Upper lobe of right lung (tissue), 1 donor: ENCODE measurements around the gene ACBD6. TPM values are rescaled to one million over a fixed set of nuclear protein-coding genes. Genes with fewer than 3 reads are reported as not detected.

ENCODE experiments used
- ATAC-seq: fragments of 200-7000 bp; cut with Tn5 transposase; one replicate; pipeline ENCODE4 v1.9.1; 2020; ENCODE audit warnings: mild to moderate bottlenecking, moderate library complexity
- DNase-seq: peaks from one replicate; pipeline ENCODE4 v3.0.0-alpha.2; 2020
- H3K27ac ChIP-seq: fragments of 200-600 bp; one replicate; pipeline ENCODE4 v1.8.0; 2022
- H3K27me3 ChIP-seq: fragments of 200-600 bp; one replicate; pipeline ENCODE4 v1.8.0; 2022; ENCODE audit warnings: mild to moderate bottlenecking
- H3K36me3 ChIP-seq: fragments of 200-600 bp; one replicate; pipeline ENCODE4 v1.8.0; 2022
- H3K4me1 ChIP-seq: fragments of 200-600 bp; one replicate; pipeline ENCODE4 v1.8.0; 2022
- H3K4me3 ChIP-seq: fragments of 200-600 bp; one replicate; pipeline ENCODE4 v1.8.0; 2022; ENCODE audit warnings: mild to moderate bottlenecking
- H3K9me3 ChIP-seq: fragments of 200-600 bp; one replicate; pipeline ENCODE4 v1.8.0; 2022
- CTCF ChIP-seq: fragments of 200-600 bp; IDR thresholded peaks from one replicate; pipeline ENCODE4 v1.8.0; 2022; ENCODE audit warnings: antibody characterized with exemption
- intact Hi-C: fragments of 100-400 bp; cut with DNase I; formaldehyde crosslinking; loops from one replicate; pipeline ENCODE4 v1.11.0; 2022
- total RNA-seq: library from RNA; stranded (reverse); fragmentation: NEBNext Ultra II Directional; extraction: Animal tissue kit (Norgen Biotek cat#: 25700); gene quantifications from one replicate; pipeline ENCODE4 v1.2.1, GENCODE V29; 2021
- donor health status: DM: no; HTN: yes; CAD: no; lungs with severe emphysema.

The ACBD6 gene
- total RNA-seq, 1 donor from 2014 or later, result 33.6 TPM

- Histone ChIP-seq H3K4me1 (no peaks in the 10 kb centered on the region), H3K9me3 (no peaks in the 10 kb centered on the region), H3K4me3 (no peak overlapping the region), H3K27me3 (peaks cover 49% of the 10 kb centered on the region), H3K27ac (no peak overlapping the region), H3K36me3 (no peaks in the 10 kb centered on the region)
- no peak for TF ChIP-seq CTCF
- ATAC-seq, result no peak
- no peak for DNase-seq
- intact Hi-C loops, result loop anchor here (10.0 kb wide), 1 partner anchor 205 kb away; no protein-coding TSS in a partner anchor
Observed at GRCh38 chr1:180259431-180260338, 242.7 kb downstream of the ACBD6 start.

- intact Hi-C loops, result loop anchor here (10.0 kb wide), 1 partner anchor 206 kb away; no protein-coding TSS in a partner anchor
- Histone ChIP-seq H3K4me1 (no peaks in the 10 kb centered on the region), H3K4me3 (no peak overlapping the region), H3K27me3 (peaks cover 57% of the 10 kb centered on the region), H3K36me3 (no peaks in the 10 kb centered on the region), H3K9me3 (no peaks in the 10 kb centered on the region), H3K27ac (no peak overlapping the region)
- ATAC-seq (no peak), DNase-seq (no peak)
- no peak for TF ChIP-seq CTCF
Observed at GRCh38 chr1:180258935-180259334, 243.4 kb downstream of the ACBD6 start.

GRCh38 chr1:180258290-180258689 is 244.1 kb downstream of the ACBD6 start:
- DNase-seq (no peak), ATAC-seq (no peak)
- no peaks in the 10 kb centered on the region for H3K36me3 ChIP-seq
- peaks cover 62% of the 10 kb centered on the region for H3K27me3 ChIP-seq
- H3K9me3 ChIP-seq, result no peaks in the 10 kb centered on the region
- H3K4me1 ChIP-seq, result no peaks in the 10 kb centered on the region
- no peak for TF ChIP-seq CTCF
- no peak overlapping the region for H3K27ac ChIP-seq
- intact Hi-C loops, result loop anchor here (10.0 kb wide), 1 partner anchor 207 kb away; no protein-coding TSS in a partner anchor
- H3K4me3 ChIP-seq, result no peak overlapping the region

- no peak overlapping the region for H3K4me3 ChIP-seq
- H3K27ac ChIP-seq, result no peak overlapping the region
- peaks cover 58% of the 10 kb centered on the region for H3K27me3 ChIP-seq
- ATAC-seq, result no peak
- no peak for TF ChIP-seq CTCF
- no peaks in the 10 kb centered on the region for H3K36me3 ChIP-seq
- no peak for DNase-seq
- no peaks in the 10 kb centered on the region for H3K4me1 ChIP-seq
- H3K9me3 ChIP-seq, result no peaks in the 10 kb centered on the region
- intact Hi-C loops, result loop anchor here (10.0 kb wide), 1 partner anchor 207 kb away; no protein-coding TSS in a partner anchor
Observed at GRCh38 chr1:180257486-180257885, 244.9 kb downstream of the ACBD6 start.

GRCh38 chr1:180257028-180257386 is 245.4 kb downstream of the ACBD6 start:
- Histone ChIP-seq H3K27ac (no peak overlapping the region), H3K36me3 (no peaks in the 10 kb centered on the region), H3K4me1 (no peaks in the 10 kb centered on the region), H3K27me3 (peaks cover 57% of the 10 kb centered on the region), H3K9me3 (no peaks in the 10 kb centered on the region), H3K4me3 (no peak overlapping the region)
- intact Hi-C loops, result loop anchor here (10.0 kb wide), 1 partner anchor 208 kb away; no protein-coding TSS in a partner anchor
- TF ChIP-seq CTCF, result no peak
- no peak for ATAC-seq
- no peak for DNase-seq
